Panc1 (cell line): ENCODE measurements around the gene KIAA0586. TPM values are rescaled to one million over a fixed set of nuclear protein-coding genes. Genes with fewer than 3 reads are reported as not detected.

Experiments
- ATAC-seq: fragments of 200-7000 bp; cut with Tn5 transposase; 2 replicates; pipeline ENCODE4 v1.9.1; 2020; ENCODE audit warnings: mild to moderate bottlenecking, moderate library complexity
- BruUV-seq: library from RNA; stranded (reverse); fragments of 400-500 nt; replicated peaks from 2 replicates; lab custom pipeline; 2021; lab: Mats Ljungman, UMichigan
- CTCF ChIA-PET: fragments of 300-600 bp; sonication (Branson Sonifier 250); formaldehyde crosslinking; loops from one replicate; lab custom pipeline; 2022; ENCODE audit warnings: antibody characterized with exemption; lab: Charles Lee
- POLR2A ChIA-PET: fragments of 300-600 bp; sonication (Branson Sonifier 250); formaldehyde crosslinking; loops from one replicate; lab custom pipeline; 2022; ENCODE audit warnings: antibody characterized with exemption; lab: Charles Lee
- DNase-seq: peaks from one replicate; pipeline ENCODE4 v3.0.0-alpha.2; 2010; ENCODE audit warnings: low read depth, low spot score
- H3K27ac ChIP-seq: 2 replicates; pipeline ENCODE4 v1.5.1; 2011; ENCODE audit warnings: mild to moderate bottlenecking, low read length, inconsistent platforms
- H3K27me3 ChIP-seq: fragments of 200-500 bp; sonication (Bioruptor generic); 2 replicates; pipeline ENCODE4 v1.6.0; 2014; ENCODE audit warnings: low read length, inconsistent platforms; ENCODE audit not compliant: control insufficient read depth, insufficient read depth
- H3K36me3 ChIP-seq: fragments of 200-500 bp; sonication (Bioruptor generic); 2 replicates; pipeline ENCODE4 v1.5.1; 2014; ENCODE audit warnings: inconsistent platforms, mild to moderate bottlenecking, low read length, moderate library complexity; ENCODE audit not compliant: control insufficient read depth, insufficient read depth
- H3K4me1 ChIP-seq: 2 replicates; pipeline ENCODE4 v1.5.1; 2011; ENCODE audit warnings: inconsistent platforms, mild to moderate bottlenecking, low read length, moderate library complexity; ENCODE audit not compliant: control insufficient read depth, insufficient read depth
- H3K4me3 ChIP-seq, 2 experiments: 2 replicates each; pipeline ENCODE4 v1.5.1; 2011 to 2012; ENCODE audit warnings: low read depth in 2 of 2, low read length in 2 of 2, mild to moderate bottlenecking in 2 of 2, inconsistent platforms in 1 of 2, moderate library complexity in 1 of 2
- H3K9me3 ChIP-seq: fragments of 200-500 bp; sonication (Bioruptor generic); 2 replicates; pipeline ENCODE4 v1.5.1; 2014; ENCODE audit warnings: low read depth, mild to moderate bottlenecking, inconsistent platforms, low read length, moderate library complexity; ENCODE audit not compliant: control insufficient read depth, insufficient read depth
- CTCF ChIP-seq: fragments of 450-650 bp; IDR thresholded peaks from 2 replicates; pipeline ENCODE4 v1.5.1; 2017; ENCODE audit warnings: mild to moderate bottlenecking
- POLR2AphosphoS5 ChIP-seq: IDR thresholded peaks from 2 replicates; pipeline ENCODE4 v1.6.1; 2012; ENCODE audit warnings: mild to moderate bottlenecking, low read depth, low read length, moderate library complexity
- REST ChIP-seq, 2 experiments: IDR thresholded peaks; 2 replicates each; pipeline ENCODE4 v1.6.1; 2011 to 2012; ENCODE audit warnings: low read depth in 2 of 2, control low read depth in 1 of 2, low read length in 1 of 2, mild to moderate bottlenecking in 1 of 2, moderate library complexity in 1 of 2; ENCODE audit not compliant: insufficient read depth in 1 of 2
- SIN3A ChIP-seq: IDR thresholded peaks from 2 replicates; pipeline ENCODE4 v1.6.1; 2012; ENCODE audit warnings: low read depth, mild to moderate bottlenecking, low read length, moderate library complexity, borderline replicate concordance; ENCODE audit not compliant: insufficient read depth
- TCF7L2 ChIP-seq: IDR thresholded peaks from 2 replicates; pipeline ENCODE4 v1.6.1; 2011; ENCODE audit warnings: mild to moderate bottlenecking, low read depth, low read length, inconsistent platforms
- in situ Hi-C: cut with HindIII; loops from 2 replicates; pipeline ENCODE4 v1.10.0; 2016; ENCODE audit warnings: low sequenced_read_pairs, low pct_unique_long_range_greater_than_20kb
- intact Hi-C: fragments of 100-400 bp; cut with micrococcal nuclease; formaldehyde crosslinking; loops from one replicate; pipeline ENCODE4 v1.10.0; 2022; ENCODE audit not compliant: unreplicated experiment
- total RNA-seq: library from RNA; stranded (reverse); gene quantifications from one replicate; pipeline ENCODE4 v1.2.1, GENCODE V29; 2021; ENCODE audit not compliant: unreplicated experiment

The KIAA0586 gene
- total RNA-seq, 1 experiment from 2014 or later, result 14.7 TPM

- no peak overlapping the region for H3K27ac ChIP-seq
- ChIA-PET POLR2A (no interaction called here), CTCF (no interaction called here)
- TF ChIP-seq TCF7L2 (no peak), SIN3A (no peak), REST (IDR thresholded peaks at IDR 0.05; ENCODE audit: insufficient read depth in 1 of 2, low read depth in 2 of 2, low read length in 1 of 2) (no peak), CTCF (no peak), POLR2AphosphoS5 (no peak)
- no peaks in the 10 kb centered on the region for H3K27me3 ChIP-seq
- no peak for ATAC-seq
- no TSS peak for BruUV-seq
- DNase-seq, result no peak
- in situ Hi-C loops, result no loop called here
- 0 out of 2 replicates have a peak, but pooled peaks cover 6% of the 10 kb centered on the region for H3K36me3 ChIP-seq
- no peaks in the 10 kb centered on the region for H3K9me3 ChIP-seq
- H3K4me3 ChIP-seq, result no peak overlapping the region
- intact Hi-C loops, result no loop called here
- no peaks in the 10 kb centered on the region for H3K4me1 ChIP-seq
Measured at GRCh38 chr14:58484176-58484575, 56.7 kb downstream of the KIAA0586 start.

GRCh38 chr14:58488550-58488949 is 61.0 kb downstream of the KIAA0586 start:
- ATAC-seq, result no peak
- in situ Hi-C loops, result no loop called here

More at GRCh38 chr14:58488550-58488949, 61.0 kb downstream of the KIAA0586 start:
- Histone ChIP-seq H3K36me3 (peaks cover 3% of the 10 kb centered on the region; the same call in 1 of the 2 replicates), H3K9me3 (no peaks in the 10 kb centered on the region), H3K27me3 (no peaks in the 10 kb centered on the region), H3K4me1 (no peaks in the 10 kb centered on the region), H3K4me3 (no peak overlapping the region), H3K27ac (no peak overlapping the region)
- DNase-seq, result no peak
- POLR2A ChIA-PET, result no interaction called here
- no TSS peak for BruUV-seq
- TF ChIP-seq SIN3A (no peak), REST (IDR thresholded peaks at IDR 0.05; ENCODE audit: insufficient read depth in 1 of 2, low read depth in 2 of 2, low read length in 1 of 2) (no peak), CTCF (no peak), POLR2AphosphoS5 (no peak), TCF7L2 (no peak)
- CTCF ChIA-PET, result interaction anchor here (0.6 kb wide), 1 partner anchor 27 kb away, joined by 3 read pairs; no protein-coding TSS in a partner anchor
- intact Hi-C loops, result no loop called here
